ENCODE results near the gene NCOA6.
"Not testable (repeated sequence)": the region's sequence is repeated elsewhere in the genome, so short reads cannot be mapped to it uniquely, and the experiment has no call there.

Gene NCOA6

GRCh38 chr20:34720266-34720665, 105.2 kb downstream of the NCOA6 start:
- peak; percentile 25 for DNase-seq (ENCODE audit: low read depth, low spot score)

- DNase-seq (ENCODE audit: low read depth, low spot score) = not testable (repeated sequence)
Measured at GRCh38 chr20:34719242-34720017, 106.0 kb downstream of the NCOA6 start.

DNA sequence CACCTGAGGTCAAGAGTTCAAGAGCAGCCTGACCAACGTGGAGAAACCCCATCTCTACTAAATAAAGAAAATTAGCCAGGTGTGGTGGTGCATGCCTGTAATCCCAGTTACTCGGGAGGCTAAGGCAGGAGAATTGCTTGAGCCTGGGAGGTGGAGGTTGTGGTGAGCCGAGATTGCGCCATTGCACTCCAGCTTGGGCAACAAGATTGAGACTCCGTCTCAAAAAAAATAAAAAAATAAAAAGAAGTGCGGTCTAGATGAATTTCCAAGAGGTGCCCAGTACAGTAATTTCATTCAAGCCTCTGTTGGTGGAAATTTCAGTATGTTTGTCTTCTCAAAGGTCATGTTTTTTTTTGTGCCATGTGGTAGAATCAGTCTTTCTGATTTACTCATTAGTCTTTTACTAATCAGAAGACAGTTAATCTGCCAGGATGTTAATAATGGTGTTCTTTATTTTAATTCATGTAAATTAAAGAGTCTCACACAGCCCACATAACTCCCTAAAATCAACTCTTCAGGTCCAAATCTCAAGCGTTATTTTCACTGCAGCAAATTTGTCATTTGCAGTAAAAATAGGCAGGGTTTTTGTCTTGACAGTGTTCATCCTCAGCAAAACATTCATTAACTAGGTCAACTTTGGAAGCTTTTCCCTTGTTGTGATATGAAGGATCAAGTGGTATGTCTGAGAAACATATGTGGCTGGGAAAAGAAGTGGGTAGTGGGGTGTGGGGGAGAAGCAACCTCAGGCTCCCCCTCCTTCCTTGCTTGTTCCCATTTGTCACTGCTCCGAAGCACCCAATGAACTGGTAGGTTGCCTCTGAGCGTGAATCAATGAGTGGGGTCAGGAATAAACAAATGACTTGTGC, 108.0 kb downstream of the NCOA6 start:
- DNase-seq (ENCODE audit: low read depth, low spot score) = no peak

GRCh38 chr20:34716921-34717229, 108.6 kb downstream of the NCOA6 start:
- no peak for DNase-seq (ENCODE audit: low read depth, low spot score)

DNA sequence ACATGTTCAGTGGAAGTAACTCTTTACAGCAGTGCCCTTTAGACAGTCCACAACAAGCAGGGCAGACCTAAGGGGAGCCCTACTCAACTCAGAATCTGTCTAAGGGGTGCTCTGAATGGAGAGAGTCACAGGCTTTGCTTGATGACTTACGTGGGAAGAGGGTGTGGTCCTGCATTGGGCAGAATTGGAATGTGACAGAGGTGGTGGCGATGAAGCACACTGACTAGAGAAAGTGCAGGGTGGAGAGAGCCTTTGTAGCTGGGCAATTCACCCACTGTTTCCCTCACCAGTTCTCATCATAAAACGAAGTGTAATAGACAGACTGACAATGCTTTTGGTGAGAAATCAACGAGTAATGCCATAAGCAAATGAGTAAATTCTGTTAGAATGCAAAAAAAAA, 110.1 kb downstream of the NCOA6 start:
- no peak for DNase-seq (ENCODE audit: low read depth, low spot score)

DNA sequence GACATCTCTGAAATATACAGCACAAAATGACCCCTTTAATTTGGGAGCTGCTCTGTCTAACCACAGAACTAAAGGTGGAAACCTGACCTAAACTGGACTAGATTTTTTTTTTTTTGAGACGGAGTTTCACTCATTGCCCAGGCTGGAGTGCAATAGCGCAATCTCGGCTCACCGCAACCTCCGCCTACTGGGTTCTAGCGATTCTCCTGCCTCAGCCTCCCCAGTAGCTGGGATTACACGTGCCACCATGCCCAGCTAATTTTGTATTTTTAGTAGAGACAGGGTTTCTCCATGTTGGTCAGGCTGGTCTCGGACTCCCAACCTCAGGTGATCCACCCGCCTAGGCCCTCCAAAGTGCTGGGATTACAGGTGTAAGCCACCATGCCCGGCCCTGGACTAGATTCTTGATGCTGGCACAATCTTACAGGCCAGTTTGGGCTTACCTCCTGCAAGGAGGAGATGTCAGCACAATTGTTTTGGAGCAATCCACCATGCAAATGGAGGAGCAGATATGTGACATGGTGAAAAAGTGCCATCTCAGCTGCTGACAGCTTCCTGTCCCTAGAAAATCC, 111.4 kb downstream of the NCOA6 start:
- not testable (repeated sequence) for DNase-seq (ENCODE audit: low read depth, low spot score)

- peak; percentile 92 for DNase-seq (ENCODE audit: low read depth, low spot score)
Measured at GRCh38 chr20:34713194-34713943, 112.1 kb downstream of the NCOA6 start.

- DNase-seq (ENCODE audit: low read depth, low spot score) = no peak
Measured at GRCh38 chr20:34712525-34713192, 112.8 kb downstream of the NCOA6 start.

GRCh38 chr20:34711813-34712430, 113.5 kb downstream of the NCOA6 start:
- DNase-seq (ENCODE audit: low read depth, low spot score) = no peak

- DNase-seq (ENCODE audit: low read depth, low spot score) = no peak
Measured at GRCh38 chr20:34710861-34711574, 114.4 kb downstream of the NCOA6 start.

DNA sequence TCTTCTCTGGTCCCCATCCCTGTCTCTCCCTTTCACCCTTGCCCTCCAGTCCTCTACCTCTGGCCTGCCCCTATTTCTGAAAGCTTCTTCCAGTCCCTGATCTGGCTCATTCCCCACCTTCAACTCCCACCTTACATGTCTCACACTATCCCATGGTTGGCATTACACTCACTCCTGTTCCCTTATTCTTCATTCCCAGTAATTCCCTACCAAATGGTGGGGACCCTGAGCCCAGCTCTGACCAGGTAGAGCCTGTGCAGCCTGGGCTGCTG, 114.9 kb downstream of the NCOA6 start:
- no peak for DNase-seq (ENCODE audit: low read depth, low spot score)

GRCh38 chr20:34709831-34710567, 115.5 kb downstream of the NCOA6 start:
- DNase-seq (ENCODE audit: low read depth, low spot score) = peak; percentile 63

DNA sequence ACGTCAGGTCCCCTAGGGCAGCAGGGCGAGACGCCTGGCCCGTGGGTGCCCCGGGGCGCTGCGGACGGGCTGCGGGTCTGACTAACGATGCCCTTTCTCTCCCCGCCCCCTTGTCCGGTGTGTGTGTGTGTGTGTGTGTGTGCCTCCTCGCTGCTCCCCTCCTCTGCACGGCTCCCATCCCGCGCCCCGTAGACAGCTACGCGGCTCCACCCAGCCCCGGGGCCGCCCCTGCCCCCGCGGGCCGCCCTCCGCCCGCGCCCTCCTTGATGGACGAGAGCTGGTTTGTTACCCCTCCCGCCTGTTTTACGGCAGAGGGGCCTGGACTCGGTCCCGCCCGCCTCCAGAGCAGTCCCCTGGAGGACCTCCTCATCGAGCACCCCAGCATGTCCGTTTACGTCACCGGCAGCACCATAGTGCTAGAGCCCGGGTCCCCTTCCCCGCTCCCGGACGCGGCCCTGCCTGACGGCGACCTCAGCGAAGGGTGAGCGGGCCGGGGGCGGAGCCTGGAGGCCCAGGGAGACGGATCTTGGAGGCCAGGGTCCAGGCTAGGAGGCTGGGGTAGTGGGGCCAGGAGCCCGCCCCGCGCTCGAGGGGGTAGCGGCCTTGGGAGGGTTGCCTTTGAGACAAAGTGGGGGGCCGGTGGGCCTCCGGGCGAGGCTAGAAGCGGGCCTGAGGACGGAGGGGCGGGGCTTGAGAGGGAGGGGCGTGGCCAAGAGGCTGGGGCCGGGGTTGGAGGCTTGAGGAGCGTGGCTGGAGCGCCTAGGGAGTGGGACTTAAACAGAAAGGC, 116.2 kb downstream of the NCOA6 start:
- DNase-seq (ENCODE audit: low read depth, low spot score) = peak; percentile 83

DNA sequence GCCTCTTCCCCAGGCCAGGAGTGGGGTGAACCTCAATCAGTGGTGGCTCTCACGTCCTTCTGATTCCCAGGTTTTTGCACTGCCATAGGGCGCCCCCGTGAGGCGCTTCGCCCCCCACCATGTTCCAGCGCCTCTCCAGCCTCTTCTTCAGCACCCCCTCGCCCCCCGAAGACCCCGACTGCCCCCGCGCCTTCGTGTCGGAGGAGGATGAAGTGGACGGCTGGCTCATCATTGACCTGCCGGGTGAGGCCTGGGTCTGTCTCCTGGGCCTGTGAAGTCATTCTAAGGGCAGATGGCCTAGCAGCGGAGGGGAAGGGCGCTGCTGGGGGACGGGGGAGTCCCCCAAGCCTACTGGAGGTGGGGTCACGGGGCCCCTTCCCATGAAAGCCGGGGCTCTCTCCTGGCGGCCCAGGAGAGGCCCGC, 116.8 kb downstream of the NCOA6 start:
- DNase-seq (ENCODE audit: low read depth, low spot score) = peak; percentile 61

GRCh38 chr20:34706912-34707784, 118.3 kb downstream of the NCOA6 start:
- DNase-seq (ENCODE audit: low read depth, low spot score) = no peak

DNA sequence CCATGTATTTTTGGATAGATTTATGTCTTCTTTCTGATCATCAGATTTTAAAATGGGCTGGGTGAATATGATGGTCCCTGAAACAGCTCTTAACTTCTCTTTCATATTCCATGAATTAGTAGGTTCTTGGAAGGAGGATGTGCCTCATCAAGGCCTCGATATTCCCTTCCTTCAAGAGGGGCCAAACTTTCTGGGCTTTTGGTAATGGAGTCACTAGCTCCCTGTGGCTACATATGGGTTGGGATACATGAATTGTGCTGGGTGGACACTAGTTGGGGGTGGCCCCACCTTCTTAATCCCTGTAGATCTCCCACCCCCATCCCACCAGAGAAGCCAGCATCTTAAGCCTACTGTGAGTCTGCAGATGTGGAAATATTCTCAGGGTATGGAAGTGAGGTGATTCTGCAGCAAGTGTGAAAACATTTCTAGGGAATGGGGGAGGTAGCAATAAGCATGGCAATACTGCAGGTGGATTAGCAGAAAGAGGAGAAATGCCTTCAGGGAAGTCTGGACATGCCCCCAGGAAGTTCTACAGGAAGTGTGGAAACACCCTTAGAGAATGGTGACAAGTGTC, 119.1 kb downstream of the NCOA6 start:
- DNase-seq (ENCODE audit: low read depth, low spot score) = no peak

Measured in astrocyte of the hippocampus (primary cell).